IMR-90 (cell line): ENCODE results near the gene PSMD4. TPM values are rescaled to one million over a fixed set of nuclear protein-coding genes. Genes with fewer than 3 reads are reported as not detected.

ENCODE experiments used
- ATAC-seq: fragments of 200-7000 bp; cut with Tn5 transposase; 2 replicates; pipeline ENCODE4 v1.9.1; 2020; ENCODE audit warnings: low read depth, mild to moderate bottlenecking, moderate library complexity
- BruUV-seq: library from RNA; stranded (reverse); fragments of 400-500 nt; replicated peaks from 2 replicates; lab custom pipeline; 2021; lab: Mats Ljungman, UMichigan
- CTCF ChIA-PET: fragments of 300-600 bp; formaldehyde crosslinking; extraction: SDS; loops from one replicate; lab custom pipeline; 2021; ENCODE audit warnings: antibody characterized with exemption; lab: Yijun Ruan, JAX
- POLR2A ChIA-PET: fragments of 300-600 bp; sonication (Branson Sonifier 250); formaldehyde crosslinking; loops from one replicate; lab custom pipeline; 2022; ENCODE audit warnings: antibody characterized with exemption; ENCODE audit not compliant: unreplicated experiment; lab: Charles Lee
- DNase-seq: peaks from one replicate; pipeline ENCODE4 v3.0.0; 2013
- H2AFZ ChIP-seq: replicated peaks from 2 replicates; pipeline ENCODE3; 2013; ENCODE audit warnings: low read length, mild to moderate bottlenecking; ENCODE audit not compliant: poor library complexity
- H2AK5ac ChIP-seq: 2 replicates; pipeline ENCODE4 v1.6.1; 2013; ENCODE audit warnings: low read depth, low read length, inconsistent platforms
- H2AK9ac ChIP-seq: replicated peaks from 2 replicates; pipeline ENCODE3; 2013; ENCODE audit warnings: mild to moderate bottlenecking, low read depth, low read length, moderate library complexity; ENCODE audit not compliant: poor library complexity
- H2BK120ac ChIP-seq: 2 replicates; pipeline ENCODE4 v1.6.1; 2013; ENCODE audit warnings: low read depth, low read length, inconsistent platforms
- H2BK15ac ChIP-seq: 3 replicates; pipeline ENCODE4 v1.6.1; 2013; ENCODE audit warnings: low read depth, low read length, inconsistent platforms
- H2BK20ac ChIP-seq: 2 replicates; pipeline ENCODE4 v1.6.1; 2013; ENCODE audit warnings: low read depth, mild to moderate bottlenecking, inconsistent platforms, low read length, moderate library complexity
- H2BK5ac ChIP-seq: 2 replicates; pipeline ENCODE4 v1.6.1; 2013; ENCODE audit warnings: mild to moderate bottlenecking, low read depth, low read length, inconsistent platforms; ENCODE audit not compliant: poor library complexity, severe bottlenecking
- H3K14ac ChIP-seq: replicated peaks from 2 replicates; pipeline ENCODE4 v1.6.1; 2013; ENCODE audit warnings: low read depth, low read length, inconsistent platforms
- H3K18ac ChIP-seq: 2 replicates; pipeline ENCODE4 v1.6.1; 2013; ENCODE audit warnings: low read depth, low read length, control low read depth
- H3K23ac ChIP-seq: 2 replicates; pipeline ENCODE4 v1.6.1; 2013; ENCODE audit warnings: low read depth, low read length, inconsistent platforms
- H3K27ac ChIP-seq: 2 replicates; pipeline ENCODE4 v1.5.1; 2013; ENCODE audit warnings: mild to moderate bottlenecking, control low read depth, low read length; ENCODE audit not compliant: insufficient read depth
- H3K27me3 ChIP-seq: 2 replicates; pipeline ENCODE4 v1.6.1; 2013; ENCODE audit warnings: low read length; ENCODE audit not compliant: control insufficient read depth, insufficient read depth
- H3K36me3 ChIP-seq: 2 replicates; pipeline ENCODE4 v1.6.1; 2013; ENCODE audit warnings: low read length, mixed read lengths; ENCODE audit not compliant: control insufficient read depth, insufficient read depth
- H3K4ac ChIP-seq: 2 replicates; pipeline ENCODE4 v1.6.1; 2013; ENCODE audit warnings: low read depth, low read length, inconsistent platforms
- H3K4me1 ChIP-seq: 2 replicates; pipeline ENCODE4 v1.6.1; 2013; ENCODE audit warnings: low read length, mixed read lengths; ENCODE audit not compliant: control insufficient read depth, insufficient read depth
- H3K4me2 ChIP-seq: 2 replicates; pipeline ENCODE4 v1.6.1; 2013; ENCODE audit warnings: low read depth, mild to moderate bottlenecking, control low read depth, low read length, moderate library complexity
- H3K4me3 ChIP-seq: 2 replicates; pipeline ENCODE4 v1.5.1; 2013; ENCODE audit warnings: low read depth, mild to moderate bottlenecking, control low read depth, low read length, moderate library complexity; ENCODE audit not compliant: insufficient read depth
- H3K56ac ChIP-seq: 2 replicates; pipeline ENCODE4 v1.6.1; 2013; ENCODE audit warnings: low read length, inconsistent platforms; ENCODE audit not compliant: insufficient read depth; ENCODE audit errors: extremely low read depth
- H3K79me1 ChIP-seq, 2 experiments: 2 replicates each; pipeline ENCODE4 v1.6.1; 2013; ENCODE audit warnings: low read length in 2 of 2, inconsistent platforms in 1 of 2, low read depth in 1 of 2
- H3K9ac ChIP-seq: 2 replicates; pipeline ENCODE4 v1.6.1; 2013; ENCODE audit warnings: low read depth, low read length, control low read depth
- H3K9me1 ChIP-seq: 2 replicates; pipeline ENCODE4 v1.6.1; 2013; ENCODE audit warnings: low read length, inconsistent platforms; ENCODE audit not compliant: insufficient read depth
- H3K9me3 ChIP-seq: 2 replicates; pipeline ENCODE4 v1.6.1; 2013; ENCODE audit warnings: low read length; ENCODE audit not compliant: control insufficient read depth, insufficient read depth
- H4K20me1 ChIP-seq: 2 replicates; pipeline ENCODE4 v1.6.1; 2013; ENCODE audit warnings: low read length, inconsistent platforms; ENCODE audit not compliant: insufficient read depth
- H4K5ac ChIP-seq: 2 replicates; pipeline ENCODE4 v1.6.1; 2013; ENCODE audit warnings: mild to moderate bottlenecking, low read depth, low read length, control low read depth
- H4K8ac ChIP-seq, 2 experiments: 2 replicates each; pipeline ENCODE4 v1.6.1; 2013; ENCODE audit warnings: low read depth in 2 of 2, low read length in 2 of 2, control low read depth in 1 of 2, inconsistent platforms in 1 of 2
- H4K91ac ChIP-seq: 2 replicates; pipeline ENCODE4 v1.6.1; 2013; ENCODE audit warnings: low read depth, low read length, inconsistent platforms; ENCODE audit not compliant: insufficient read depth
- BHLHE40 ChIP-seq: fragments of 150-350 bp; IDR thresholded peaks from 2 replicates; pipeline ENCODE4 v1.6.1; 2016; ENCODE audit warnings: mild to moderate bottlenecking, low read depth, low read length
- CEBPB ChIP-seq: IDR thresholded peaks from 2 replicates; pipeline ENCODE4 v1.6.1; 2012; ENCODE audit warnings: low read depth, low read length, improper control_type of control experiment
- CHD1 ChIP-seq: IDR thresholded peaks from 2 replicates; pipeline ENCODE4 v1.6.1; 2012; ENCODE audit warnings: low read depth, low read length, improper control_type of control experiment
- CTCF ChIP-seq: conservative IDR thresholded peaks from 2 replicates; pipeline ENCODE4 v1.5.1; 2012; ENCODE audit warnings: mild to moderate bottlenecking, low read depth, low read length, improper control_type of control experiment
- ELK1 ChIP-seq: fragments of 150-350 bp; IDR thresholded peaks from 2 replicates; pipeline ENCODE4 v1.6.1; 2016; ENCODE audit warnings: low read depth, mild to moderate bottlenecking, low read length, moderate library complexity, borderline replicate concordance
- FOS ChIP-seq: fragments of 150-350 bp; IDR thresholded peaks from 2 replicates; pipeline ENCODE4 v1.6.1; 2016; ENCODE audit warnings: low read depth, low read length
- MAFK ChIP-seq: IDR thresholded peaks from 2 replicates; pipeline ENCODE4 v1.6.1; 2012; ENCODE audit warnings: low read depth, low read length, improper control_type of control experiment
- MAZ ChIP-seq: IDR thresholded peaks from 2 replicates; pipeline ENCODE4 v1.6.1; 2012; ENCODE audit warnings: low read depth, mild to moderate bottlenecking, low read length, improper control_type of control experiment, moderate library complexity, borderline replicate concordance
- MXI1 ChIP-seq: IDR thresholded peaks from 2 replicates; pipeline ENCODE4 v1.6.1; 2012; ENCODE audit warnings: low read depth, mild to moderate bottlenecking, low read length, moderate library complexity, borderline replicate concordance
- NFE2L2 ChIP-seq: fragments of 150-350 bp; IDR thresholded peaks from 2 replicates; pipeline ENCODE4 v1.6.1; 2016; ENCODE audit warnings: low read depth, mild to moderate bottlenecking, low read length
- POLR2A ChIP-seq: IDR thresholded peaks from 2 replicates; pipeline ENCODE4 v1.6.1; 2012; ENCODE audit warnings: mild to moderate bottlenecking, low read depth, low read length
- RAD21 ChIP-seq: IDR thresholded peaks from 2 replicates; pipeline ENCODE4 v1.6.1; 2012; ENCODE audit warnings: low read length, improper control_type of control experiment
- RCOR1 ChIP-seq: IDR thresholded peaks from 2 replicates; pipeline ENCODE4 v1.6.1; 2012; ENCODE audit warnings: mild to moderate bottlenecking, low read length, improper control_type of control experiment; ENCODE audit not compliant: insufficient replicate concordance
- RFX5 ChIP-seq: IDR thresholded peaks from 2 replicates; pipeline ENCODE4 v1.8.0; 2012; ENCODE audit warnings: low read depth, mild to moderate bottlenecking, low read length, moderate library complexity
- SMC3 ChIP-seq: fragments of 150-350 bp; IDR thresholded peaks from 2 replicates; pipeline ENCODE4 v1.6.1; 2016; ENCODE audit warnings: low read depth, mild to moderate bottlenecking, antibody characterized with exemption, low read length, moderate library complexity
- USF2 ChIP-seq: fragments of 150-350 bp; IDR thresholded peaks from 2 replicates; pipeline ENCODE4 v1.6.1; 2017; ENCODE audit warnings: mild to moderate bottlenecking, antibody characterized with exemption, low read length, low read depth
- WGBS, 2 experiments: methylation state at CpG; one replicate each; pipeline versions ENCODE4 v1.1.5 to v1.1.7; 2013; ENCODE audit warnings: missing lambda C conversion rate in 2 of 2; ENCODE audit not compliant: insufficient read length in 1 of 2; ENCODE audit errors: extremely low coverage in 2 of 2; 5-methylcytosine and 5-hydroxymethylcytosine counted together
- dilution Hi-C: fragments of 300-500 bp; cut with HindIII; formaldehyde crosslinking; loops from one replicate; pipeline ENCODE4 v1.14.3; 2018; ENCODE audit warnings: low sequenced_read_pairs; ENCODE audit not compliant: unreplicated experiment
- in situ Hi-C: fragments of 300-500 bp; cut with MboI; formaldehyde crosslinking; loops from 3 replicates; pipeline ENCODE4 v1.14.3; 2019; ENCODE audit warnings: low sequenced_read_pairs, inconsistent platforms, mixed read lengths
- intact Hi-C: fragments of 100-400 bp; cut with micrococcal nuclease; formaldehyde crosslinking; loops from 2 replicates; pipeline ENCODE4 v1.10.0; 2022
- polyA plus RNA-seq, 3 experiments: library from polyadenylated mRNA; depleted of rRNA; stranded (reverse); fragments of >200 nt; gene quantifications; 2 replicates each; pipeline ENCODE4 v1.2.3, GENCODE V29; 2012; ENCODE audit warnings: low replicate concordance in 1 of 3
- total RNA-seq: library from RNA; depleted of rRNA; stranded (reverse); fragments of >200 nt; gene quantifications from 2 replicates; pipeline ENCODE4 v1.2.3, GENCODE V29; 2012

Gene PSMD4
- total and polyA plus RNA-seq, 2 of the 4 experiments (the other 2 are of a cell fraction), result 289 to 314 TPM

- H3K4me3 ChIP-seq, result no peak overlapping the region
Measured at GRCh38 chr1:151213560-151213959, 41.0 kb upstream of the PSMD4 start.

More at GRCh38 chr1:151213560-151213959, 41.0 kb upstream of the PSMD4 start:
- Histone ChIP-seq H3K36me3 (peaks cover 21% of the 10 kb centered on the region), H2BK20ac (no peak overlapping the region), H3K23ac (no peak overlapping the region), H2BK5ac (no peak overlapping the region), H3K9ac (no peak overlapping the region), H3K4ac (no peak overlapping the region), H3K56ac (no peak overlapping the region), H4K20me1 (peaks cover 85% of the 10 kb centered on the region), H4K91ac (no peak overlapping the region), H3K9me1 (peaks cover 8% of the 10 kb centered on the region; the same call in 1 of the 2 replicates), H3K4me2 (no peak overlapping the region), H3K18ac (no peak overlapping the region), H3K27ac (no peak overlapping the region), H2BK15ac (no peak overlapping the region), H4K8ac (no peak overlapping the region), H3K79me1 (peaks cover 5 to 71% of the 10 kb centered on the region in 2 experiments; a peak in 3 of 4 replicates), H3K27me3 (no peaks in the 10 kb centered on the region), H2BK120ac (no peak overlapping the region), H4K5ac (no peak overlapping the region), H2AK5ac (no peak overlapping the region), H3K14ac (no peak overlapping the region), H3K4me1 (peaks cover 1% of the 10 kb centered on the region; the same call in 1 of the 2 replicates), H2AFZ (no peak overlapping the region), H2AK9ac (no peak overlapping the region), H3K9me3 (no peaks in the 10 kb centered on the region)
- dilution Hi-C loops, result no loop called here
- WGBS, 2 experiments, result no CpG with 5 or more reads among the region's 2 CpGs
- no TSS peak for BruUV-seq
- in situ Hi-C loops, result no loop called here
- TF ChIP-seq MAZ (no peak), ELK1 (no peak), MXI1 (no peak), CTCF (no peak), NFE2L2 (no peak), SMC3 (no peak), BHLHE40 (no peak), RAD21 (no peak), CEBPB (no peak), RFX5 (no peak), MAFK (no peak), POLR2A (no peak), CHD1 (no peak), USF2 (no peak), FOS (no peak), RCOR1 (no peak)
- ChIA-PET CTCF (no interaction called here), POLR2A (no interaction called here)
- intact Hi-C loops, result no loop called here
- DNase-seq (no peak), ATAC-seq (no peak)
